HEK293 (cell line): ENCODE measurements around the gene CCDC12.

ENCODE experiments used
- CTCF ChIA-PET: fragments of 350-600 bp; formaldehyde crosslinking; extraction: SDS; loops from one replicate; lab custom pipeline; 2021; ENCODE audit warnings: antibody characterized with exemption; lab: Yijun Ruan, JAX
- POLR2A ChIA-PET: fragments of 300-600 bp; formaldehyde crosslinking; extraction: SDS; loops from one replicate; lab custom pipeline; 2020; ENCODE audit warnings: antibody characterized with exemption, inconsistent platforms; lab: Yijun Ruan, JAX
- H3K27ac ChIP-seq: fragments of 200-500 bp; sonication (Bioruptor generic); 2 replicates; pipeline ENCODE4 v1.5.1; 2014; ENCODE audit warnings: low read depth, low read length, control low read depth, inconsistent platforms; ENCODE audit errors: extremely low read depth
- H3K36me3 ChIP-seq, 2 experiments: fragments of 200-500 bp in 1 of 2; sonication (Bioruptor generic) in 1 of 2; 1 replicate in 1 of 2; 2 replicates in 1 of 2; pipeline ENCODE4 v1.5.1; 2014 to 2017; ENCODE audit warnings: inconsistent platforms in 2 of 2, low read length in 2 of 2; ENCODE audit not compliant: control insufficient read depth in 2 of 2, insufficient read depth in 1 of 2
- H3K4me1 ChIP-seq: fragments of 200-500 bp; sonication (Bioruptor generic); 2 replicates; pipeline ENCODE4 v1.5.1; 2014; ENCODE audit warnings: mild to moderate bottlenecking, low read length, inconsistent platforms; ENCODE audit not compliant: control insufficient read depth, insufficient read depth
- H3K4me3 ChIP-seq: 2 replicates; pipeline ENCODE4 v1.5.1; 2011; ENCODE audit warnings: low read depth, mild to moderate bottlenecking, control low read depth, low read length, moderate library complexity
- H3K9me3 ChIP-seq: fragments of 200-500 bp; sonication (Bioruptor generic); 2 replicates; pipeline ENCODE4 v1.5.1; 2014; ENCODE audit warnings: low read depth, low read length, inconsistent platforms; ENCODE audit not compliant: control insufficient read depth, insufficient read depth
- EGR2 ChIP-seq: fragments of 450-650 bp; formaldehyde crosslinking; IDR thresholded peaks from 2 replicates; pipeline ENCODE4 v1.5.1; 2016; ENCODE audit warnings: low read depth, missing biosample characterization, missing genetic modification characterization
- ELK4 ChIP-seq: IDR thresholded peaks from 2 replicates; pipeline ENCODE4 v1.6.1; 2011; ENCODE audit warnings: mild to moderate bottlenecking, low read depth, low read length, borderline replicate concordance
- GLIS2 ChIP-seq: fragments of 450-650 bp; formaldehyde crosslinking; IDR thresholded peaks from 2 replicates; pipeline ENCODE4 v1.5.1; 2016; ENCODE audit warnings: missing biosample characterization, missing genetic modification characterization
- OVOL3 ChIP-seq: fragments of 450-650 bp; formaldehyde crosslinking; IDR thresholded peaks from 2 replicates; pipeline ENCODE4 v1.5.1; 2016; ENCODE audit warnings: missing biosample characterization, missing genetic modification characterization
- SP2 ChIP-seq: fragments of 450-650 bp; formaldehyde crosslinking; IDR thresholded peaks from 2 replicates; pipeline ENCODE4 v1.5.1; 2016; ENCODE audit warnings: missing biosample characterization, missing genetic modification characterization
- SP3 ChIP-seq: fragments of 450-650 bp; formaldehyde crosslinking; IDR thresholded peaks from 2 replicates; pipeline ENCODE4 v1.5.1; 2016; ENCODE audit warnings: missing biosample characterization, missing genetic modification characterization
- SP7 ChIP-seq: fragments of 450-650 bp; formaldehyde crosslinking; IDR thresholded peaks from 2 replicates; pipeline ENCODE4 v1.5.1; 2016; ENCODE audit warnings: missing biosample characterization, missing genetic modification characterization
- ZBTB1 ChIP-seq: fragments of 450-650 bp; formaldehyde crosslinking; IDR thresholded peaks from 2 replicates; pipeline ENCODE4 v1.5.1; 2016; ENCODE audit warnings: missing biosample characterization, missing genetic modification characterization
- ZBTB11 ChIP-seq: fragments of 450-650 bp; formaldehyde crosslinking; conservative IDR thresholded peaks from 2 replicates; pipeline ENCODE4 v1.5.1; 2016; ENCODE audit warnings: low read depth, missing biosample characterization, missing genetic modification characterization
- ZBTB26 ChIP-seq: fragments of 450-650 bp; formaldehyde crosslinking; optimal IDR thresholded peaks from 2 replicates; pipeline ENCODE3; 2016; ENCODE audit warnings: missing biosample characterization, mild to moderate bottlenecking, missing genetic modification characterization
- ZFP37 ChIP-seq: fragments of 450-650 bp; formaldehyde crosslinking; IDR thresholded peaks from 2 replicates; pipeline ENCODE4 v1.5.1; 2016; ENCODE audit warnings: missing biosample characterization, missing genetic modification characterization
- ZNF175 ChIP-seq: fragments of 450-650 bp; formaldehyde crosslinking; IDR thresholded peaks from 2 replicates; pipeline ENCODE4 v1.5.1; 2016; ENCODE audit warnings: missing biosample characterization, missing genetic modification characterization
- ZNF18 ChIP-seq: fragments of 450-650 bp; formaldehyde crosslinking; IDR thresholded peaks from 2 replicates; pipeline ENCODE4 v1.5.1; 2016; ENCODE audit warnings: missing biosample characterization, missing genetic modification characterization
- ZNF24 ChIP-seq: fragments of 450-650 bp; formaldehyde crosslinking; IDR thresholded peaks from 2 replicates; pipeline ENCODE4 v1.5.1; 2016; ENCODE audit warnings: missing biosample characterization, missing genetic modification characterization
- ZNF266 ChIP-seq: fragments of 450-650 bp; formaldehyde crosslinking; IDR thresholded peaks from 2 replicates; pipeline ENCODE4 v1.5.1; 2016; ENCODE audit warnings: missing biosample characterization, missing genetic modification characterization, low read depth
- ZNF302 ChIP-seq: fragments of 450-650 bp; formaldehyde crosslinking; IDR thresholded peaks from 2 replicates; pipeline ENCODE4 v1.5.1; 2016; ENCODE audit warnings: missing biosample characterization, missing genetic modification characterization, low read depth
- ZNF416 ChIP-seq: fragments of 450-650 bp; formaldehyde crosslinking; IDR thresholded peaks from 2 replicates; pipeline ENCODE4 v1.5.1; 2016; ENCODE audit warnings: missing biosample characterization, missing genetic modification characterization
- ZNF449 ChIP-seq: fragments of 450-650 bp; formaldehyde crosslinking; IDR thresholded peaks from 2 replicates; pipeline ENCODE4 v1.5.1; 2017; ENCODE audit warnings: missing biosample characterization, mild to moderate bottlenecking, missing genetic modification characterization, moderate library complexity
- ZNF473 ChIP-seq: fragments of 450-650 bp; formaldehyde crosslinking; IDR thresholded peaks from 2 replicates; pipeline ENCODE4 v1.5.1; 2017; ENCODE audit warnings: missing biosample characterization, missing genetic modification characterization
- ZNF513 ChIP-seq: fragments of 450-650 bp; IDR thresholded peaks from 2 replicates; pipeline ENCODE4 v1.5.1; 2018; ENCODE audit warnings: missing biosample characterization, missing genetic modification characterization
- ZNF549 ChIP-seq: fragments of 450-650 bp; IDR thresholded peaks from 2 replicates; pipeline ENCODE4 v1.5.1; 2018; ENCODE audit warnings: missing biosample characterization, missing genetic modification characterization, mild to moderate bottlenecking, inconsistent platforms, moderate library complexity
- ZNF585B ChIP-seq: fragments of 450-650 bp; formaldehyde crosslinking; IDR thresholded peaks from 2 replicates; pipeline ENCODE4 v1.5.1; 2016; ENCODE audit warnings: missing biosample characterization, missing genetic modification characterization
- ZNF776 ChIP-seq: fragments of 450-650 bp; formaldehyde crosslinking; IDR thresholded peaks from 2 replicates; pipeline ENCODE4 v1.5.0; 2017; ENCODE audit warnings: missing biosample characterization, missing genetic modification characterization, borderline replicate concordance

CCDC12 gene

GRCh38 chr3:46990573-46991374 is 14.2 kb upstream of the CCDC12 start:
- Histone ChIP-seq H3K27ac (no peak overlapping the region), H3K4me1 (no peaks in the 10 kb centered on the region), H3K9me3 (no peaks in the 10 kb centered on the region), H3K4me3 (no peak overlapping the region), H3K36me3 (peaks cover 0 to 43% of the 10 kb centered on the region in 2 experiments; a peak in 1 of 3 replicates)
- no peak for TF ChIP-seq ZNF24 (tag by site-specific recombination)
- no peak for TF ChIP-seq OVOL3
- no peak for TF ChIP-seq ZNF416 (tag by site-specific recombination)
- TF ChIP-seq ZNF549 = no peak
- TF ChIP-seq ZFP37 (tag by site-specific recombination) = no peak
- TF ChIP-seq SP7 = no peak
- TF ChIP-seq ELK4 = no peak
- TF ChIP-seq GLIS2 = no peak
- TF ChIP-seq ZNF302 = no peak
- no peak for TF ChIP-seq ZNF473 (tag by site-specific recombination)
- no peak for TF ChIP-seq ZNF776 (tag by site-specific recombination)
- TF ChIP-seq ZBTB11 (tag by site-specific recombination) = no peak
- no peak for TF ChIP-seq EGR2 (tag by site-specific recombination)
- TF ChIP-seq ZNF585B (tag by site-specific recombination) = no peak
- no peak for TF ChIP-seq ZNF18 (tag by site-specific recombination)
- ChIA-PET CTCF (no interaction called here), POLR2A (no interaction called here)

- Histone ChIP-seq H3K9me3 (no peaks in the 10 kb centered on the region), H3K36me3 (peaks cover 0 to 28% of the 10 kb centered on the region in 2 experiments; a peak in 1 of 3 replicates), H3K4me3 (no peak overlapping the region), H3K4me1 (no peaks in the 10 kb centered on the region), H3K27ac (no peak overlapping the region)
- POLR2A ChIA-PET = no interaction called here
- CTCF ChIA-PET = no interaction called here
- TF ChIP-seq ZNF175 (tag by site-specific recombination) (no peak), SP2 (tag by site-specific recombination) (no peak), ZNF513 (no peak), ZNF776 (tag by site-specific recombination) (no peak), ZBTB1 (no peak), ZNF449 (no peak), ZNF266 (tag by site-specific recombination) (no peak), ZBTB26 (tag by site-specific recombination) (no peak), SP3 (no peak)
These were observed 12.7 kb upstream of the CCDC12 start for GRCh38 chr3:46989146-46989810.
